ENCODE measurements around the gene TET2.
A peak's percentile ranks its signal among the peaks of the same experiment; 100 is the strongest.

TET2 gene

DNA sequence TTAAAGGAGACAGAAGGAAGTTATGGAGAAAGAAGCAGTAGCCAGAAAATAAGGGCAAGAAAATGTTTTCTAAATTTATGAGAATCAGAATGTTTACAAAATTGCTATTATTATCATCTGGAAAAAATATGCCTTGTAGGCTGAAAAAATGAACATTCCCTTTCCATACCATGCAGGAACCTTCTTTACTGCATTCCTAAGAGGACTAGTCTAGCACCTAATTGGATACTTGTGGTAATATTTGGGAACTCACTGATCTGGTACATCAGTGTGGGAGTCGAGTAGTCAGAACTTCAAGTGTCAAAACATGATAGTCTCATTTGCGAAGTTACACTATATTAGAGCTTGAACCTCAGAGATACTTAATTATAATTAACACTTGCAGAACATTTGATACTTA lies 51.9 kb downstream of the TET2 start:
- Histone ChIP-seq H3K27ac (replicated peaks; ENCODE audit: low read length) (no peak overlapping the region), H3K4ac (ENCODE audit: low read length) (no peak overlapping the region), H3K4me1 (ENCODE audit: control insufficient read depth in 2 of 2, insufficient read depth in 1 of 2, low read depth in 1 of 2, low read length in 2 of 2) (no peaks in the 10 kb centered on the region), H2BK5ac (ENCODE audit: low read length) (no peak overlapping the region), H3K23ac (ENCODE audit: low read depth, low read length, poor library complexity) (no peak overlapping the region), H3K36me3 (replicated peaks in 1 of 2; ENCODE audit: control insufficient read depth in 2 of 2, insufficient read depth in 2 of 2, low read length in 2 of 2) (peaks cover 0 to 52% of the 10 kb centered on the region in 2 donors), H2AFZ (ENCODE audit: low read length) (no peak overlapping the region), H3K14ac (ENCODE audit: low read length) (no peak overlapping the region), H2AK5ac (ENCODE audit: low read depth, low read length) (no peak overlapping the region), H2BK120ac (ENCODE audit: low read depth, low read length) (no peak overlapping the region), H3K27me3 (ENCODE audit: control insufficient read depth in 3 of 3, insufficient read depth in 3 of 3, low read depth in 1 of 3, low read length in 3 of 3) (no peaks in the 10 kb centered on the region), H3K9ac (ENCODE audit: low read depth, low read length, poor library complexity) (no peak overlapping the region), H2BK12ac (ENCODE audit: low read length) (no peak overlapping the region), H3K4me2 (ENCODE audit: insufficient read depth, low read length, poor library complexity, severe bottlenecking) (no peak overlapping the region), H3K9me3 (replicated peaks in 1 of 2; ENCODE audit: control insufficient read depth in 2 of 2, insufficient read depth in 1 of 2, low read depth in 1 of 2, low read length in 2 of 2) (no peaks in the 10 kb centered on the region), H3K79me1 (ENCODE audit: low read depth, low read length) (no peaks in the 10 kb centered on the region), H3K4me3 (ENCODE audit: low read length in 2 of 2) (no peak overlapping the region), H4K8ac (ENCODE audit: low read depth, low read length) (no peak overlapping the region), H2BK15ac (ENCODE audit: low read length) (no peak overlapping the region), H4K91ac (ENCODE audit: low read depth, low read length, poor library complexity) (no peak overlapping the region), H3K18ac (ENCODE audit: low read length) (no peak overlapping the region)
- no CpG with 5 or more reads among the region's 2 CpGs for whole genome bisulfite sequencing, 2 donors (ENCODE audit: extremely low coverage in 2 of 2, insufficient read length in 2 of 2, insufficient replicate concordance in 1 of 2)
- no peak for DNase-seq (ENCODE audit: low spot score)

DNA sequence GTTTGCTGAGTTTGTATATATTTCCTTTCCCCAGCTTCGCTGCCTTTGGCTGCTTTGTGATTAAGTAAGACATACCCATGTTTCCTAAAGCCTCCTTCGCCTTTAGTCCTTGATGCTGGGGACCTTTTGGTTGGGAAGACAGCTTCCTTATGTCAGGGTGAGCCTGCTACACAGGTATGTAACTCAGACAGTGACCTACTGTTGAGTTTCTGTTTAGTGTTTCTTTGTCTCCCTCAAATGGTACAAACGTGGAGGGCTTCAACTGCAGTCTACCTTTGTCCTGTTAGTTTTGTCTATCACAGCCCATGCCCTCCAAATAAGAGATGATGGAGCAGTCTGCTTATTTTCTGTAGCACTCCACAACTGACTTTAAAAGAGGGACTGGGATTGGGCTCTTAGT lies 59.5 kb downstream of the TET2 start:
- H3K23ac ChIP-seq (ENCODE audit: low read depth, low read length, poor library complexity), result no peak overlapping the region
- no peak overlapping the region for H2BK12ac ChIP-seq (ENCODE audit: low read length)
- H3K18ac ChIP-seq (ENCODE audit: low read length), result no peak overlapping the region
- no peak overlapping the region for H4K91ac ChIP-seq (ENCODE audit: low read depth, low read length, poor library complexity)
- no peak overlapping the region for H3K27ac ChIP-seq (replicated peaks; ENCODE audit: low read length)
- H3K27me3 ChIP-seq (ENCODE audit: control insufficient read depth in 3 of 3, insufficient read depth in 3 of 3, low read depth in 1 of 3, low read length in 3 of 3), result peaks cover 0 to 2% (median 0%) of the 10 kb centered on the region in 3 experiments
- no peak overlapping the region for H3K4ac ChIP-seq (ENCODE audit: low read length)
- no peaks in the 10 kb centered on the region for H3K9me3 ChIP-seq (replicated peaks in 1 of 2; ENCODE audit: control insufficient read depth in 2 of 2, insufficient read depth in 1 of 2, low read depth in 1 of 2, low read length in 2 of 2)
- no peak overlapping the region for H2AFZ ChIP-seq (ENCODE audit: low read length)
- WGBS, 2 donors (ENCODE audit: extremely low coverage in 2 of 2, insufficient read length in 2 of 2, insufficient replicate concordance in 1 of 2), result no CpG with 5 or more reads among the region's 3 CpGs
- H3K79me1 ChIP-seq (ENCODE audit: low read depth, low read length), result no peaks in the 10 kb centered on the region
- no peak overlapping the region for H3K14ac ChIP-seq (ENCODE audit: low read length)
- H2BK120ac ChIP-seq (ENCODE audit: low read depth, low read length), result no peak overlapping the region
- no peak for DNase-seq (ENCODE audit: low spot score)
- H3K4me1 ChIP-seq (ENCODE audit: control insufficient read depth in 2 of 2, insufficient read depth in 1 of 2, low read depth in 1 of 2, low read length in 2 of 2), result no peaks in the 10 kb centered on the region
- no peak overlapping the region for H3K4me2 ChIP-seq (ENCODE audit: insufficient read depth, low read length, poor library complexity, severe bottlenecking)
- no peak overlapping the region for H2BK5ac ChIP-seq (ENCODE audit: low read length)
- no peak overlapping the region for H3K9ac ChIP-seq (ENCODE audit: low read depth, low read length, poor library complexity)
- no peak overlapping the region for H2AK5ac ChIP-seq (ENCODE audit: low read depth, low read length)
- no peak overlapping the region for H3K4me3 ChIP-seq (ENCODE audit: low read length in 2 of 2)
- H2BK15ac ChIP-seq (ENCODE audit: low read length), result no peak overlapping the region
- H4K8ac ChIP-seq (ENCODE audit: low read depth, low read length), result no peak overlapping the region
- peaks cover 0 to 12% of the 10 kb centered on the region in 2 donors for H3K36me3 ChIP-seq (replicated peaks in 1 of 2; ENCODE audit: control insufficient read depth in 2 of 2, insufficient read depth in 2 of 2, low read length in 2 of 2)

DNA sequence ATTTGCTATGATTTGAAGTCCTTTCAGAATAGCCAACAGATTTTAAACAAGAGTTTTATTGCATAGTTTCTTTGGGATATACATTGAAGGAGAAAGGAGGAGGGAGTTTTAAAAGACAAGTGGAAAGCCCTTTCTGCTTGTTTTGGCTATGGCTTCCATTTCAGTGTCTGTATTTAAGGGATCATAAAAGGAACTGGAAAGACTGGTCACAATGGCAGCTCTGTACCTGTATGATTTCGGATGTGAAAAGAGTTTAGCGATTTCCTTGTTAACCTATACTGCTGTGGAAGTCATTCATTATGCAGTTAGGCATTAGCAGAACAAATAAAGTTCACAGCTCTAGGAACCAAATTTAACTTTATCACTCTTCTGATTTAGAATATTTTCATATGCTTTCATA lies 60.7 kb downstream of the TET2 start:
- Histone ChIP-seq H3K4me1 (ENCODE audit: control insufficient read depth in 2 of 2, insufficient read depth in 1 of 2, low read depth in 1 of 2, low read length in 2 of 2) (no peaks in the 10 kb centered on the region), H2AFZ (ENCODE audit: low read length) (no peak overlapping the region), H3K27me3 (ENCODE audit: control insufficient read depth in 3 of 3, insufficient read depth in 3 of 3, low read depth in 1 of 3, low read length in 3 of 3) (peaks cover 0 to 2% (median 0%) of the 10 kb centered on the region in 3 experiments), H3K4me2 (ENCODE audit: insufficient read depth, low read length, poor library complexity, severe bottlenecking) (no peak overlapping the region), H2BK12ac (ENCODE audit: low read length) (no peak overlapping the region), H2BK120ac (ENCODE audit: low read depth, low read length) (no peak overlapping the region), H3K18ac (ENCODE audit: low read length) (no peak overlapping the region), H3K14ac (ENCODE audit: low read length) (no peak overlapping the region), H3K4me3 (ENCODE audit: low read length in 2 of 2) (no peak overlapping the region), H3K79me1 (ENCODE audit: low read depth, low read length) (no peaks in the 10 kb centered on the region), H3K9ac (ENCODE audit: low read depth, low read length, poor library complexity) (no peak overlapping the region), H3K23ac (ENCODE audit: low read depth, low read length, poor library complexity) (no peak overlapping the region), H2AK5ac (ENCODE audit: low read depth, low read length) (no peak overlapping the region), H4K91ac (ENCODE audit: low read depth, low read length, poor library complexity) (no peak overlapping the region), H3K4ac (ENCODE audit: low read length) (no peak overlapping the region), H2BK15ac (ENCODE audit: low read length) (no peak overlapping the region), H3K27ac (replicated peaks; ENCODE audit: low read length) (no peak overlapping the region), H3K9me3 (replicated peaks in 1 of 2; ENCODE audit: control insufficient read depth in 2 of 2, insufficient read depth in 1 of 2, low read depth in 1 of 2, low read length in 2 of 2) (no peaks in the 10 kb centered on the region), H3K36me3 (replicated peaks in 1 of 2; ENCODE audit: control insufficient read depth in 2 of 2, insufficient read depth in 2 of 2, low read length in 2 of 2) (peaks cover 0 to 10% of the 10 kb centered on the region in 2 donors), H2BK5ac (ENCODE audit: low read length) (no peak overlapping the region), H4K8ac (ENCODE audit: low read depth, low read length) (no peak overlapping the region)
- DNase-seq (ENCODE audit: low spot score), result no peak
- no CpG with 5 or more reads among the region's 2 CpGs for WGBS, 2 donors (ENCODE audit: extremely low coverage in 2 of 2, insufficient read length in 2 of 2, insufficient replicate concordance in 1 of 2)

DNA sequence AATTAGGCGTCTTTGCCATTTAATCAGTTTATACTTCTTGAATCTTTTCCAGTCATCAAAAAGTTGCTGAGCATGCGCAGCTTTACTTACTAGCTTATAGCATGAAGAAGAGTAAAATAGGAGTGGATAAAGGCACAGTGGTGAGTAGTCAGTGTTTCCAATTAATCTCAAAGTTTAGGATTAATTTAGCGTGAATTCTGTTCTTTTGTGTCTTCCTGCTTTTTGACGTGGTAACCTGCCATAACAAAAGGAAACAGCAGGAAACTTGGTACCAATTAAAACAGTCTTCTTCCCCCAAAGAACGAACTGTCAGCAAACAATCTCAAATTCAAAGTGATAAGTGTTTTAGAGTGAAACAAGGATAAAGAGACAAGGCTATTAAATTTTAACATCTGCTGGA lies 61.9 kb downstream of the TET2 start:
- Histone ChIP-seq H2AK5ac (ENCODE audit: low read depth, low read length) (no peak overlapping the region), H3K79me1 (ENCODE audit: low read depth, low read length) (no peaks in the 10 kb centered on the region), H4K91ac (ENCODE audit: low read depth, low read length, poor library complexity) (no peak overlapping the region), H3K27me3 (ENCODE audit: control insufficient read depth in 3 of 3, insufficient read depth in 3 of 3, low read depth in 1 of 3, low read length in 3 of 3) (peaks cover 0 to 2% (median 0%) of the 10 kb centered on the region in 3 experiments), H3K9me3 (replicated peaks in 1 of 2; ENCODE audit: control insufficient read depth in 2 of 2, insufficient read depth in 1 of 2, low read depth in 1 of 2, low read length in 2 of 2) (no peaks in the 10 kb centered on the region), H2BK120ac (ENCODE audit: low read depth, low read length) (no peak overlapping the region), H3K4me1 (ENCODE audit: control insufficient read depth in 2 of 2, insufficient read depth in 1 of 2, low read depth in 1 of 2, low read length in 2 of 2) (no peaks in the 10 kb centered on the region), H3K23ac (ENCODE audit: low read depth, low read length, poor library complexity) (no peak overlapping the region), H3K9ac (ENCODE audit: low read depth, low read length, poor library complexity) (no peak overlapping the region), H3K36me3 (replicated peaks in 1 of 2; ENCODE audit: control insufficient read depth in 2 of 2, insufficient read depth in 2 of 2, low read length in 2 of 2) (peaks cover 0 to 7% of the 10 kb centered on the region in 2 donors), H2AFZ (ENCODE audit: low read length) (no peak overlapping the region), H3K4me2 (ENCODE audit: insufficient read depth, low read length, poor library complexity, severe bottlenecking) (no peak overlapping the region), H2BK5ac (ENCODE audit: low read length) (no peak overlapping the region), H2BK12ac (ENCODE audit: low read length) (no peak overlapping the region), H2BK15ac (ENCODE audit: low read length) (no peak overlapping the region), H3K27ac (replicated peaks; ENCODE audit: low read length) (no peak overlapping the region), H3K4me3 (ENCODE audit: low read length in 2 of 2) (no peak overlapping the region), H3K14ac (ENCODE audit: low read length) (no peak overlapping the region), H3K4ac (ENCODE audit: low read length) (no peak overlapping the region), H3K18ac (ENCODE audit: low read length) (no peak overlapping the region), H4K8ac (ENCODE audit: low read depth, low read length) (no peak overlapping the region)
- peak; percentile 45 for DNase-seq (ENCODE audit: low spot score)
- no CpG with 5 or more reads among the region's 5 CpGs for WGBS, 2 donors (ENCODE audit: extremely low coverage in 2 of 2, insufficient read length in 2 of 2, insufficient replicate concordance in 1 of 2)

Measured in neuronal stem cell (in vitro differentiated cells).